Activated T-helper 2 cell treated with anti-CD3 and anti-CD28 coated beads, Interferon-gamma antibody, Interleukin-2, Interleukin-4, amounts not matched to agents 10 μg/mL and 5 μg/mL and 100 μg/mL, durations not matched to agents 14 hours and 24 hours and 36 hours (primary cell): Measurements from ENCODE around the gene SNIP1. TPM values are rescaled to one million over a fixed set of nuclear protein-coding genes. Genes with fewer than 3 reads are reported as not detected.

Source experiments
- DNase-seq: peaks from one replicate; pipeline ENCODE4 v3.0.0; 2021; ENCODE audit warnings: low spot score
- H3K27ac Mint-ChIP-seq: one replicate; pipeline ENCODE4 v1.8.0; 2021; ENCODE audit warnings: mixed read lengths
- H3K27me3 Mint-ChIP-seq: one replicate; pipeline ENCODE4 v1.8.0; 2021; ENCODE audit warnings: low read depth, mixed read lengths
- H3K36me3 Mint-ChIP-seq: one replicate; pipeline ENCODE4 v1.8.0; 2021; ENCODE audit warnings: low read depth, mixed read lengths
- H3K4me1 Mint-ChIP-seq: one replicate; pipeline ENCODE4 v1.8.0; 2021; ENCODE audit warnings: low read depth, mixed read lengths
- H3K4me3 Mint-ChIP-seq: one replicate; pipeline ENCODE4 v1.8.0; 2021; ENCODE audit warnings: low read depth, mild to moderate bottlenecking, moderate library complexity, mixed read lengths
- H3K9me3 Mint-ChIP-seq: one replicate; pipeline ENCODE4 v1.8.0; 2021; ENCODE audit warnings: mixed read lengths
- intact Hi-C: fragments of 100-400 bp; cut with micrococcal nuclease; formaldehyde crosslinking; loops from one replicate; pipeline ENCODE4 v1.15.1; 2023
- total RNA-seq: library from RNA; stranded (reverse); gene quantifications from 2 replicates; pipeline ENCODE4 v1.2.3, GENCODE V29; 2022

SNIP1 gene
- total RNA-seq, 1 donor from 2014 or later, result 26.1 TPM

- no peak overlapping the region for H3K4me3 Mint-ChIP-seq
- H3K4me1 Mint-ChIP-seq, result peaks cover 11% of the 10 kb centered on the region
- H3K36me3 Mint-ChIP-seq, result peaks cover 37% of the 10 kb centered on the region
- H3K27ac Mint-ChIP-seq, result peak overlapping the region; percentile 89
- no peaks in the 10 kb centered on the region for H3K9me3 Mint-ChIP-seq
- intact Hi-C loops, result no loop called here
- no peaks in the 10 kb centered on the region for H3K27me3 Mint-ChIP-seq
- no peak for DNase-seq
These were observed 60.6 kb downstream of the SNIP1 start for GRCh38 chr1:37493336-37494098.

GRCh38 chr1:37487619-37487984, 66.5 kb downstream of the SNIP1 start:
- DNase-seq, result no peak
- Mint-ChIP-seq H3K27ac (peak overlapping the region; percentile 10), H3K9me3 (no peaks in the 10 kb centered on the region), H3K4me1 (peaks cover 10% of the 10 kb centered on the region), H3K4me3 (no peak overlapping the region), H3K36me3 (peaks cover 28% of the 10 kb centered on the region), H3K27me3 (no peaks in the 10 kb centered on the region)
- intact Hi-C loops, result loop anchor here (1.0 kb wide), 1 partner anchor 33 kb away; no protein-coding TSS in a partner anchor

- peak overlapping the region; percentile 10 for H3K27ac Mint-ChIP-seq
- H3K36me3 Mint-ChIP-seq, result peaks cover 32% of the 10 kb centered on the region
- no peaks in the 10 kb centered on the region for H3K27me3 Mint-ChIP-seq
- peaks cover 12% of the 10 kb centered on the region for H3K4me1 Mint-ChIP-seq
- intact Hi-C loops, result loop anchor here (1.0 kb wide), 1 partner anchor 33 kb away; no protein-coding TSS in a partner anchor
- DNase-seq, result peak; percentile 62
- H3K9me3 Mint-ChIP-seq, result no peaks in the 10 kb centered on the region
- no peak overlapping the region for H3K4me3 Mint-ChIP-seq
These were observed 67.1 kb downstream of the SNIP1 start for GRCh38 chr1:37486680-37487618.

GRCh38 chr1:37485902-37486679, 68.0 kb downstream of the SNIP1 start:
- no peak for DNase-seq
- Mint-ChIP-seq H3K27me3 (no peaks in the 10 kb centered on the region), H3K4me3 (no peak overlapping the region), H3K4me1 (peaks cover 20% of the 10 kb centered on the region), H3K27ac (no peak overlapping the region), H3K36me3 (peaks cover 39% of the 10 kb centered on the region), H3K9me3 (no peaks in the 10 kb centered on the region)
- intact Hi-C loops, result no loop called here

Other genes starting within 250 kb of the SNIP1 start
- gene ZC3H12A, start 79.7 kb downstream of the SNIP1 start, total RNA-seq, result 23.6 and 25.3 TPM in 2 replicates
- 87.9 and 93.0 TPM in 2 replicates for gene MEAF6, start 39.5 kb downstream of the SNIP1 start, total RNA-seq
- gene DNALI1, start 2.6 kb upstream of the SNIP1 start, total RNA-seq, result not detected in 2 replicates
- gene GNL2, start 41.6 kb upstream of the SNIP1 start, total RNA-seq, result 95.6 and 98.0 TPM in 2 replicates
- not detected in 2 replicates for gene RSPO1, start 80.6 kb upstream of the SNIP1 start, total RNA-seq
- 41.2 TPM in 2 replicates for gene CDCA8, start 138.2 kb upstream of the SNIP1 start, total RNA-seq
- 0.21 TPM in 1 of 2 replicates, not detected in the other for gene EPHA10, start 210.8 kb upstream of the SNIP1 start, total RNA-seq
- 0.94 and 1.1 TPM in 2 replicates for gene MANEAL, start 239.6 kb upstream of the SNIP1 start, total RNA-seq